ENCODE measurements around the gene TNK2.
A peak's percentile ranks its signal among the peaks of the same experiment; 100 is the strongest.
"Not testable (repeated sequence)": the region's sequence is repeated elsewhere in the genome, so short reads cannot be mapped to it uniquely, and the experiment has no call there.

Gene TNK2

GRCh38 chr3:195916991-195917390 is 8.6 kb upstream of the TNK2 start:
- DNase-seq (ENCODE audit: low read depth in 3 of 3): no peak

DNA sequence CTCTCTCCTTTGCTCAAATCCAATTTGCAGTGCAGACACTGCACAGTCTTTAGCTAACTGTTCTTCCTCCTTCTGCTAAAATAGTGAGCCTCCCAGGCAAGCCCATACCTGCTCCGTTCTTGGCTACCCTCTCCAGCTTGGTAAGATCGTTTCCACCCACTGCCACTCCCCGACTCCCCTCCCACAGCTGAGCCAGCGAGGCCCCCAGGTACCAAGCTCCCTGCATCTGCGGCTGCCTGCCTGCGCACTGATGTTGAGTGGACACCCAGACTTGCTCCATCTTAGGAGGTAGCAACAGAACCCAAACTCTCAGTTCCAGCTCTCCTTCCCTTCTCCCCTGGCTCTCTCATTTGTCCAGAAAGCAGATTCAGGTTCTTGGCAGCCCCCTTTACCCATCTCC is 7.9 kb upstream of the TNK2 start:
- no peak for DNase-seq (ENCODE audit: low read depth in 3 of 3)

GRCh38 chr3:195914648-195915473 is 6.5 kb upstream of the TNK2 start:
- DNase-seq (ENCODE audit: low read depth in 3 of 3): peak; percentile 89 to 93 (median 93)

DNA sequence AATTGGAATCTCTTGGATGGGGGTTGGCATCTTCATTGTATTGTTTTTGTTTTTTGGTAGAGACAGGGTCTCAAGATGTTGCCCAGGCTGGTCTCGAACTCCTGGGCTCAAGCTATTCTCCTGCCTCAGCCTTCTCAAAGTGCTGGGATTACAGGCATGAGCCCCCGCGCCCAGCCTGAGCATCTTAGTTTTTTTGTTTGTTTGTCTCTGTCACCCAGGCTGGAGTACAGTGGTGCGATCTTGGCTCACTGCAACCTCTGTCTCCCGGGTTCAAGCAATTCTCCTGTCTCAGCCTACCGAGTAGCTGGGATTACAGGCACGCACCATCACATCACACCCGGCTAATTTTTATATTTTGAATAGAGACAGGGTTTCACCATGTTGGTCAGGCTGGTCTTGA is 5.8 kb upstream of the TNK2 start:
- DNase-seq (ENCODE audit: low read depth in 3 of 3): not testable (repeated sequence)

GRCh38 chr3:195913382-195913781 is 5.0 kb upstream of the TNK2 start:
- DNase-seq (ENCODE audit: low read depth in 3 of 3): no peak

DNA sequence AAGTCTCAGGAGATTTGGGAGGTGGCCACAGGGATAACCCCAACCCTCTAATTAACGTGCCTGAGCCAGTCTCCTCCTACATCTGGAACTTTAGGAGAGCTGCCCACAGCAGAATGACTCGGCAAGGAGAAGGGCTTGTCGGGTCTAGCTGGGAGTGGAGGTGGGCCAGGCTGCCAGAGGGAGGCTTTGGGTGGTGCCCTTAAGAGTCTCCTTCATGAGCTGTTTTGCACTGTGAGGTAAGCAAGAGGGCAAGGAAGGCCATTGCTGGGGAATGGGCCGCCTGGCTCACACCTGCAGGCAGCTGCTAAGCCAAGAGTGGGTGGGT is 3.6 kb upstream of the TNK2 start:
- DNase-seq (ENCODE audit: low read depth in 3 of 3): no peak

DNA sequence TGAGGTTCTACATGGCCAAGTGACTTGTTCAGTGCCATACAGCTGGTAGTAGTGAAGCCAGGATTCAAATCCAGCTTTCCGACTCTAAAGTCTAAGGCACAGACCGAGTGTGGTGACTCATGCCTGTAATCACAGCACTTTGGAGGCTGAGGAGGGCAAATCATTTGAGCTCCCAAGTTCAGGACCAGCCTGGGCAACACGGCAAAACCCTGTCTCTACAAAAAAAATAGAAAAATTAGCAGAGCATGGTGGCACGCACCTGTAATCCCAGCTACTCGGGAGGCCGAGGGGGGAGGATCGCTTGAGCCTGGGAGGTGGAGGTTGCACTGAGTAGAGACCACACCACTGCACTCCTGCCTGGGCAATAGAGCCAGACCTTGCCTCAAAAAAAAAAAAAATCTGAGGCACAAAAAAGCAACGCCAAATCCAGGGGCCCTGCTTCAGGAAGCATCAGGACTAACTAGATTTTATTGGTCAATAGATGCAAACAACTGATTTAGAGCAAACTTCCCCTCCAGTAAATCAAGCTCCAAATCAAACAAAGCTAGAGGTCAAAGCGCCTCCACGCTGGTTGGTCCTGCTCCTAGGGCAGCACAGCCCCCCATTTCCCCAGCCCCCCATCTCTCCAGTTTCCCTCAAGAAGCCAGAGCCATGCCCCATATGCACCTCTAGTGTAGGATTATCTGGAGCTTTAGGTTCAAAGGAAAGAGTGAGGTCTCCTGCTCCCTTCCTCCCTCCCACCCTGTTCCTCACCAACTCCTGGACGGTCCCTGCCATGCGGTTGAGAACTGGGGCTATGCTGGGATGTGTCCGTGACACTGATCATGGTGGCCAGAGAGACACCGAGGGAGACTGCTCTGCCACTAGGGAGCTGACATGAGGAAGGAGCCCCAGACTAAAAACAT is 2.9 kb upstream of the TNK2 start:
- no peak for DNase-seq (ENCODE audit: low read depth in 3 of 3)

DNA sequence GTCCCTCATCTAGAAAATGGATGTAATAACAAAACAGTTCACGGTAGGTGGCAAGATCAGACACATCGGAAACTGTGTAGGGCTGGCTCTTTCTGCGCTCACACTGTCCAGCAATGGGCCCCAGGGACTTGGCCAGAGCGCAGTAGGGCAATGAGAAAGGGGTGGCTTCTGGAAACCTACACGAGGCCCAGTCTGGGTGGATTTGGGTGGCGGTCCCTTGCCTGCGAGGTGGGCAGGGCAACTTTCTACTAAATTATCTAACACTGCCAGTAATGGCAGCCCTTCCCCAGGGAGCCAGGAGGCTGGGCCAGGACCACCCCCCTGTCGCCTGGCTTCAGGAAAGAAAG is 2.1 kb upstream of the TNK2 start:
- no peak for DNase-seq (ENCODE audit: low read depth in 3 of 3)

DNA sequence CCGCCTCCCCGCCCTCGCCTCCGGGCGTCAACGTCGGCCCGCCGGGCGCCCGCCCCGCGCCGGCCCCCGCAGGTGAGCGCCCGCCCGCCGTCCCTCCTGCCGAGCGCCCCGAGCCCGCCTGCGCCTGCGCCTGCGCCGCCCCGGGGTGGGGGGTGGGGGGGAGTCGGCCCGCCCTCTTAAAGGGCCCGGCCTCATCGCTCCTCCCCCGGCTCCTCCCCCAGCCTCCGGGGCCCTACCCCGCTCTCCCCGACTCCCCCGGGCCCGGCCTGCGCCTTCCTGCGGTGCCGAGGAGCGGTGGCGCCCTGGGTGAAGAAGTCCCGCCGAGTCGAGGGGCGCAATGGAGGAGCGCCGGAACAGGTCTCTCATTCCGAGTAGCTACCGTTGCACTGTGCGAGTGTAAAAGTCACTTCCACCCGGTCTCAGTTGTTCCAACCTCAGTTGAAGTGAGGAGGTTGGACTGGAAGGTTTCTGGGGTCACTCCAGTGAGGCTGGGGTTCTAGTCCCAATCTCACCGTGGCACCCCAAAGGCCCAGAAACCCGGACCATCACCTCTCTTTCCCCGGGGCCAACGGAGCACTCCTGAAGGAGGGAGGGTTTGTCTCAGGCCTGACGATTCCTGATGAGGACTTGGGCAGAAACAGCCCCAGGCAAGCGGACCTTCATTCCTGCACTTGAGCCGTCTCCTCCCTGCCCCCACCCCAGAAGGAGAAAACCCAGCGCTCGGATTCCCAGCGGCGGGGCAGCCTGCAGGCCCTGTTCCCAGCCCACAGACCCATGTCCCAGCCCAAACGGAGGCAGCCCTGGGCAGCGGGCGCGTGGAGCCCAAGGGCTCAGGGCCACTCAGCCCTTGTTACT is 1.5 kb upstream of the TNK2 start:
- peak; percentile 84 to 90 (median 88) for DNase-seq (ENCODE audit: low read depth in 3 of 3)

GRCh38 chr3:195908694-195909581 is 587 bp upstream of the TNK2 start:
- DNase-seq (ENCODE audit: low read depth in 3 of 3): no peak

DNA sequence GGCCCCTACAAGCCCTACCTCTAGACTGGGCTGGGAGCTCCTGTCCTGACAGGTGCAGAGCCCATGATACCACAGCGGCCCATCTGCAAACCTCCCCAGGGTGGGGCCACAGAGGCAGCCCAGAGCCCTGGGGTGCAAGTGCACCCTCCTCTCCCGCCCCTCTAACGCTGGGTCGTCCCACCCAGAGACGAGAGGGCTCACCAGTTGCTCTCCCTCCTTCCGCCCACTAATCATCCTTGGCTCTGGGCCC is 742 bp downstream of the TNK2 start:
- DNase-seq (ENCODE audit: low read depth in 3 of 3): no peak

DNA sequence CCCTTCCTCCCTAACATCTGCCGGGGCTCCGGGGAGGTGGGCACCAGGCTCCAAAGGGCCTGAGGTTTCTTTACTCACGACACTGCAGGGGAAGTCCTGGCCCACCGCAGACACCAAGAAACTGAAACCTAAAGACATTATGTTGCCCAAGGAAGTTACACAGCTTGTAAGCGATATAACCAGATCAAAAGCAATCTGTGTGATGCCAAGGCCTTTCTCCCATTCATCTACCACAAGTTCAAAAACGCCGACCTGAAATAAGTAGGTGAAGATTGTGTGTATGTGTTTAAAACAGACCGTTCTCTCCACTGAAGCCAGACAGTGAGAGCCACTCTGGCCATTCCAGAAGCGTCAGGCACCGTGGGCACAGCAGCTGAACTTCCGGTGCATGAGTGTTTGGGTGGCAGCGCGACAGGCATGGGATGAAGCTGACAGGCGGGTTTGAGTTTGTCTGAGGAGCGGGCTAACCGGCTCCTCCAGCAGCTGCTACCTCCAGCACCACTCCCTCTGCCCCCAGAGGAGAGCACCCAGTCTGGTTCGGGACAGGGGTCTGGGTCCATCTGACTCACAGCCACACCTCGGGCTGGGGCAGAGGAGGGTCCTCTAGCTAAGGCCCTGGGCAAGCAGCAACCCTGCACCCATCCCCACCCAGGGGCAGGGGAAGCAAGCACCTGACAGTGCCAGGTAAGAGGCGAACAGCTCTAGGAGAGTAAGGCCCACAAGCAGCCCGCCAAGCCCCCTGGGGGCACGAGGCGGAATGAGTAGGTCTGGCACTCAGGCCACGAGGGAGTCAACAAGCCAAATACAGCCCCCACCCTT is 1.3 kb downstream of the TNK2 start:
- peak; percentile 35 to 48 (median 45) for DNase-seq (ENCODE audit: low read depth in 3 of 3)

DNA sequence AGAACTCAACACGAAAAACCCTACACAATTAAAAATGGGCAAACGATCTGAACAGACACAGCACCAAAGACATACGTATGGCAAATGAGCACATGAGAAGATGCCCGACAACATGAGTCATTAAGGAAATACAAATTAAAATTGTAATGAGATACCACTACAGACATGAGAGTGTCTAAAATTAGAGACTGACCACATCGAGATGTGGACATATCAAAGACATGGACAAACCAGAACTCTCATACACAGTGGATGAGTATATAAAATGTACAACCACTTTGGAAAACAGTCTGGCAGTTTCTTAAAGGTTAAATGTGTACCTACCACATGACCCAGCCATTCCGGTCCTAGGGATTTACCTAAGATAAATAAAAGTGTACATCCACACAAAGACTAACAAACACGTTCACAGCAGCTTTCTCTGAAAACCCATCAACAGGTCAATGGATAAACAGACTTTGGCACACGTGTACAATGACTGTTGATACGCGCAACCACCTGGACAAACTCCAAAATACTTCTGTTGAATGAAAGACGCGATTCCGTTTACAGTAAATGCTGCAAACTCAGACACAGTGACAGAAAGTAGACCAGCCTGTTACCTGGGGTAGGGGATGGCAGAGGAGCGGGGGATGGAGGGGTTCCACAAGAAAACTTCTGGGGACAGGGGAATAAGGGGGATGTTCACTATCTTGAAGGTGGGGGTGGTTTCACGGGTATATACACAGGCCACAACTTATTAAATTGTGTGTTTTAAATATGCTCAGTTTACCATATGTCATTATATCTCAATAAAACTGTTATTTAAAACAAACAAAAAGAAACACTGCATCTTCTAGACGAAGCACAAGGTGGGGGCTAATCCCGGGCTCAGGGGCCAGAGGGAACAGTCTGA is 2.1 kb downstream of the TNK2 start:
- no peak for DNase-seq (ENCODE audit: low read depth in 3 of 3)

DNA sequence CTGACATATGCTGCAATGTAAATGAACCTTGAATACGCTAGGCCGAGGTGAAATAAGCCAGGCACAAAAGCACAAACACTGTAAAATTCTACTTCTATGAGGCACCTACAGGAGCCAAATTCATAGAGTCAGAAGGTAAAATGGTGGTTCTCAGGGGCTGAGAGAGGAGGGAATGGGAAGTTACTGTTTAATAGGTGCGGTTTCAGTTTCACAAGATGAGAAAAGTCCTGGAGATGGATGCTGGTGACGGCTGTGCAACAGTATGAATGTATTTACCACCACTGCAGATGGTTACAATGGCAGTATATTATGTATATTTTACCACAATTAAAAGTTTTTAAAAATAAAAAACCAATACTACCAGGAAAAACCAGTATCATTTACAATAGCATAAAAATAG is 4.0 kb downstream of the TNK2 start:
- DNase-seq (ENCODE audit: low read depth in 3 of 3): no peak

GRCh38 chr3:195903950-195904290 is 4.4 kb downstream of the TNK2 start:
- DNase-seq (ENCODE audit: low read depth in 3 of 3): no peak

GRCh38 chr3:195902634-195903033 is 5.7 kb downstream of the TNK2 start:
- not testable (repeated sequence) for DNase-seq (ENCODE audit: low read depth in 3 of 3)

GRCh38 chr3:195901836-195902585 is 6.3 kb downstream of the TNK2 start:
- not testable (repeated sequence) for DNase-seq (ENCODE audit: low read depth in 3 of 3)

DNA sequence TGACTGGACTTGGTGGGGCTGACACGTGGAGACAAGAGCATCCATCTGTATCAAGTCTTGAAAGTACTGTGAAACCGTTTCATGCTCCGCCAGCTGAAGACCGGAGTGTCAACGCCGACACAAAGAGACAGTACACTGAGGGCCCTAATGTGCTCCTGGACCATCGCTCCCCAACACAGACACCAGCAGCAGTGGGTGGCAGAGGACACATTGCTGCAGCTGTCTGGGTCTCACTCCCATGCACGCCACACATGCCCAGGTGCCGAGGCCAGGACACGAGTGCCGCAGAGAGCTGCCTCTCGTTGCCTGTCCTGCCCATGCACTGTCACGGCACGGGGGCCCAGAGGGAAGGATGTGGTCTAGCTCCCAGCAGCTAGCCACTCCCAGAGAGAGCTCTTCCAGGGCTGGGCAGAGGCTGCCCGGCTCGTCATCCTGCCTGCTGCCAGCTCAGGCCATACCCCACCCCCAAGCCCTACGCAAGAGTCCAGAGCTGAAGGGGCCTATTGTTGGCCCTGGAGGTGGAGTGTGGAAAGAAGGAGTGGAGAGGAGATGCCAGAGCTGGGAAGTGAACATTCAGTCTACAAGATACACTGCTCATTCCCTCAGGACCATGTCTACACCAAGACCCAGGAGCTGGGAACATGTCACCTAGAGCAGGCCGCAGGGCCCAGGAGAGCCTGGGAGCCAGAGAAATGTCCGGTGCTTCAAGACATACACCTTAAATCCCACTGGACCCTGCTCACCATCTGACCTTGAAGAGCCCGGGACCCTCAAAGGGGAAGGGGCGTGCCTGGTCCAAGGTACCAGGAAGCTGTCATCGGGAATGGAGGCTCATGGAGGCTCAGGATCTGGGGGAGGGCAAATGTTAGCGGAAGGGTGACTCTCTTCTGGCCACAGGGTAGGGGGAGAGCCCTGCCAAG is 7.7 kb downstream of the TNK2 start:
- no peak for DNase-seq (ENCODE audit: low read depth in 3 of 3)

Data from stimulated activated CD4-positive, alpha-beta T cell treated with anti-CD3 and anti-CD28 coated beads, TNF-alpha, amount 100 ng/mL, for 4 hours (primary cell).